HCEC 1CT (cell line): ENCODE data around the gene TMEM87A.
"Not testable (repeated sequence)": the region's sequence is repeated elsewhere in the genome, so short reads cannot be mapped to it uniquely, and the experiment has no call there.

Experiments
- DNase-seq: peaks from one replicate; pipeline ENCODE4 v3.0.0-alpha.2; 2017

TMEM87A gene

DNA sequence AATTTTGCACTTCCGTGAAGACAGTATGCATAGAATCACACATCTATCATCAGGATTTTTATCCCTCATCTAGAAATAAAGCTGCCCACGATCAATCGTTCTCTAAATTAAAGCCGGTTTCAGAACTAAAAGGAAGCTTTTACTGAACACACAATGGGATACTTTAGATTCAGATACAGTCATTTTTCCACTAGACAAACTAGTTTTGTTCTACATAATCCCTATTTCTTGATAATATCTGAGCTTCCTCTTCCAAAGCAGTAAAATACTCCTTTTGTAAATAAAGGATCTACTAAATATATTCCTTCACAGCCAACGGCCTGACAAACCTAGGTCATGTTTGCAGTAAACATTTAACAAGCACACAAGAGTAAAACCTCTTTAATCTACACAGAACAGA is 2.2 kb downstream of the TMEM87A start:
- DNase-seq = no peak

- no peak for DNase-seq
Measured at GRCh38 chr15:42270551-42270950, 2.7 kb downstream of the TMEM87A start.

DNA sequence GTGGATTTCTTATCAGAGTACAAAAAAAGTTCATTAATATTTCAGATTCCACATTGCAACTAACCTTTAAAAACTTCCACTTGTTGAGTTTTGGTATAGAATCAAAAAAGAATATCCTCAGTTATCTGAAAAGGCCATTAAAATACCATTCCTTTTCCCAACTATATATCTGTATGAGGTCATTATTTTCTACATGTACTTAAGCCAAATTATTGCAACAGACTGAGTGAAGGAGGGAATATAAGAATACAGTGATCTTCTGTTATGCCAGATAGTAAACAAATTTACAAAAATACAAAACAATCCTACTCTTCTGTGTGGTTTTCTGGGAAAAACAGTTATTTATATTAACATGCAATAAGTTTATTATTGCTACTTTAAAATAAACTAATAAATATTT is 5.9 kb downstream of the TMEM87A start:
- DNase-seq = no peak

DNA sequence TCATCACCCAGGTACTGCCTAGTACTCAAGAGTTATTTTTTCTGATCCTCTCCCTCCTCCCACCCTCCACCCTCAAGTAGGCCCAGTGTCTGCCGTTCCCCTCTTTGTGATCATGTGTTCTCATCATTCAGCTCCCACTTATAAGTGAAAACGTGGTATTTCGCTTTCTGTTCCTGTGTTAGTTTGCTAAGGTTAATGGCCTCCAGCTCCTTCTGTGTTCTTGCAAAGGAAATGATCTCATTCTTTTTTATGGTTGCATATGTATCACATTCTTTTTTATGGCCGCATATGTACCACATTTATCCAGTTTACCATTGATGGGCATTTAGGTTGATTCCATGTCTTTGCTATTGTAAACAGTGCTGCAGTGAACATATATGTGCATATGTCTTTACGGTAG is 8.4 kb downstream of the TMEM87A start:
- no peak for DNase-seq

- DNase-seq = no peak
Measured at GRCh38 chr15:42253300-42253699, 19.9 kb downstream of the TMEM87A start.

DNA sequence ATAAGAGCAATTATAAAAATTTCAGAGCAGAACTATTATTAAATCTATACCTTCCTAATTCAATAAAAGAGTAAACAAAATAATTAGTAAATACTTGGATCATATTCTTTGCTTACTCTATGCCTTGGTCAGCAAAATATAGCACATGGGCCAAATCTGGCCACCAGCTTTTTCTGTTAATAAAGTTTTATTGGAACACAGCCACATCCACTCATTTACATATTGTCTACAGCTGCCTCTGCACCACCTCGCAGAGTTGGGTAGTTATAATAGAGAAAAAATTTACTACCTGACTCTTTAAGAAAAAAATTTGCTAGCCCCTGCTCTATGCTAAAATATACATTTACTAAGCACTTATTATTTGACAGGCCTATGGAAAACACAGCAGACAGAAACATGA is 32.4 kb downstream of the TMEM87A start:
- DNase-seq = no peak

DNA sequence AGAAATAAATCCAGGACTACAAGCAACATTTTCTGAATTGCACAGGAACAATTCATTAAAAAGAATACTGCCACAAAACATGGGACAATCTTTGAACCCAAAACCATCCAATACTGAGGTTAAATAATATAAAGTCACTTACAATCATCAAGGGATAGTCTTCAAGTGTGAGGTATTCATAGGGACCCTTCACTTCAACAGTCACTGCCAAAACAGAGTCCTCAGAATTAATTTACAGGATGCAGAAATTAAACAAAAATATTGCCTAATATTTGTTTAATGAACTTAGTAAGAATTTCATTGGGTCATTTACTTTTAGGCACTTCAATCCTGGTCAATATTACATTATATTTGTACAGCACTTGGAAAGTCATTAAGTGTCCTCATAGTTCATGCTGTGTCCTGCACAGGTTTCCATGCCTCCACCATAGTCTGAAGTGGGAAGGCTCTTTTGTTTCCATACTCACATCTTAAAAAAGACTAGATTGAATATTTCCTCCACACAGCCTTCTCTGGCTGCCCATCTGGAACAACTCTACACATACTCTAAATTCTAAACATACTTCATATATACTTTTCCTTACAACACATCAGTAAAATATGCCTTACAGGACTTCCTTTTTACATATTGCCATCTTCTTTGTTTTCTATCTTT is 33.6 kb downstream of the TMEM87A start:
- peak; percentile 11 for DNase-seq

- no peak for DNase-seq
Measured at GRCh38 chr15:42233107-42233506, 40.1 kb downstream of the TMEM87A start.

GRCh38 chr15:42232606-42233005 is 40.6 kb downstream of the TMEM87A start:
- DNase-seq = no peak

GRCh38 chr15:42231088-42231487 is 42.1 kb downstream of the TMEM87A start:
- DNase-seq = no peak

DNA sequence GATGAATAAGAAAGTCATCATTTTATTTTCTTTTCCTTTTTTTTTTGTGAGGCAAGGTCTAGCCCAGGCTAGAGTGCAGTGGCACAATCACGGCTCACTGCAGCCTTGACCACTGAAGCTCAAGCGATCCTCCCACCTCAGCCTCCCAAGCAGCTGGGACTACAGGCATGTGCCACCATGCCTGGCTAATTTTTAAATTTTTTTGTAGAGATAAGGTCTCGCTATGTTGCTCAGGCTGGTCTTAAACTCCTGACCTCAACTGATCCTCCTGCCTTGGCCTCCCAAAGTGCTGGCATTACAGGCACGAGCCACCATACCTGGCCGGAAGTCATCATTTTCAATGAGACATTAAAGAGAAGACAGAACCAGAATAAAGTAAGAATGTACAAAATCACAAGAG is 44.3 kb downstream of the TMEM87A start:
- DNase-seq = not testable (repeated sequence)

- no peak for DNase-seq
Measured at GRCh38 chr15:42228036-42228435, 45.2 kb downstream of the TMEM87A start.

DNA sequence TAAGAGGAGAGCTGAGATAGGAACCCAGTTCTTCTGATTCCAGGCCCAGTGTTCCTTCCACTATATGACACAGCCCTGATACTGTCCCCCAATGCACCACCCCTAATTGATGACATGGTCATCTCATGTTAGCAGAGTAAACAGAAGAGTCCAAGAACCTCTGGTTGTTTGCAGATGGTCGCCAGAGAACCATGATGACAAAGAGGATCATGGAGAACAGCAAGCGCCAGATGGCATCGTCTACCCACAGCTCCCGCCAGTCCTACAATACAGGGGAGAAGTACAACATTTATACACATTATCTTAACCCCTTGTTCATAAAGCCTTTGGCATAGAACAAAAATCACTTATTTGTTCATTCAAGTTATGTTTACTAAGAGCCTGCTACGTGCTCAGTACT is 46.6 kb downstream of the TMEM87A start:
- no peak for DNase-seq

DNA sequence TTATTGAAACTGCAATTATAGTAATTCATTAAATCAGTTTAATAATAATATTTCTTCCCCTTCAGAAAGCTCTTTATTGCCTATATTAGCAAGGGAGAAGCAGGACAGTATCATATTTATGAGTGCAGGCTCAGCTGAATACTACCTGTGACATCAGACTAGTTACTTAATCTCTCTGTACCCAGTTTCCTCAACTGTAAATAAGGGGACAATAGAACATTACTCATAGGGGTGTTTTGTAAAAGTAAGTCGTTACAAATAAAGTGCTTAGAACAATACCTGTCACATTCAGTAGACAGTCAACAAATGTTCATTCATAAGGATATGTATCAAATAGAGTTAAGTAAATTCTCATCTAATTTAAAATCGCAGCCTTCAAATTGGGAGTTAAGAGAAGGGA is 53.0 kb downstream of the TMEM87A start:
- DNase-seq = no peak

DNA sequence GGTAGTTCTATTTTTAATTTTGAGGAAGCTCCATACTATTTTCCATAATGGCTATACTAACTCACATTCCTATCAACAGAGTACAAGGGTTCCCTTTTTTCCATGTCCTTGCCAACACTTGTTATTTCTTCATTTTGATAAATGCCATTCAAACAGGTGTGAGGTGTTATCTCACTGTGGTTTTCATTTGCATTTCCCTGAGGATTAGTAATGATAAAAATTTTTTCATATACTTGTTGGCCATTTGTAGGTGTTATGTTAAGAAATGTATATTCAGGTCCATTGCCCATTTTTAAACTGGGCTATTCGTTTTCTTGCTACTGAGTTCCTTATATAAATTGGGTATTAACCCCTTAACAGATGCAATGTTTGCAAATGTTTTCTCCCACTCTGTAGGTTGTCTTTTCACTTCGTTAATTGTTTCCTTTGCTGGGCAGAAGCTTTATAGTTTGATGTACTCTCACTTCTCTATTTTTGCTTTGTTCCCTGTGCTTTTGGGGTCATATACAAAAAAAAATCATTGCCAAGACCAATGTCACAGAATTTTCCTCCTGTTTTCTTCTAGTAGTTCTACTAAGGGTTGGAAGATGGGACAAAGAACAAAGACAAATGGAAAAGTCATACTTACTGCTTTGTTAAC is 54.2 kb downstream of the TMEM87A start:
- no peak for DNase-seq

DNA sequence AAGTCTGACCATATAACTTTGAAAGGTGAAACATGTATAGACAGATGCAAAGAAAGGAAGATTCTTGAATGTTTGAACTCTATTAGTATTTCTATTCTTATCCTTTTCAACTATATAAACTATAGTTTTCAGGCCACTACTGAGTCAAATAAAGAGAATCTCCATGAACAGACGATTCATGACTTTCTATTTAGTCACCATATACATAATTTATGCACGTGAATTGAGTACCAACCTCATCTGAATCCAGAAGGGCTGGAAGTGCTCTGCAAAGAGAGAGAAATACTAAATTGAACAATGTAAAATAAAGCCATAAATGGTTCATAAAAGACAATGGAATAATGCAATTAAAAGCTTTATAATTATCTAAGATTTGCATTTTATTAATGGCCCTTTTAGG is 55.7 kb downstream of the TMEM87A start:
- no peak for DNase-seq

DNA sequence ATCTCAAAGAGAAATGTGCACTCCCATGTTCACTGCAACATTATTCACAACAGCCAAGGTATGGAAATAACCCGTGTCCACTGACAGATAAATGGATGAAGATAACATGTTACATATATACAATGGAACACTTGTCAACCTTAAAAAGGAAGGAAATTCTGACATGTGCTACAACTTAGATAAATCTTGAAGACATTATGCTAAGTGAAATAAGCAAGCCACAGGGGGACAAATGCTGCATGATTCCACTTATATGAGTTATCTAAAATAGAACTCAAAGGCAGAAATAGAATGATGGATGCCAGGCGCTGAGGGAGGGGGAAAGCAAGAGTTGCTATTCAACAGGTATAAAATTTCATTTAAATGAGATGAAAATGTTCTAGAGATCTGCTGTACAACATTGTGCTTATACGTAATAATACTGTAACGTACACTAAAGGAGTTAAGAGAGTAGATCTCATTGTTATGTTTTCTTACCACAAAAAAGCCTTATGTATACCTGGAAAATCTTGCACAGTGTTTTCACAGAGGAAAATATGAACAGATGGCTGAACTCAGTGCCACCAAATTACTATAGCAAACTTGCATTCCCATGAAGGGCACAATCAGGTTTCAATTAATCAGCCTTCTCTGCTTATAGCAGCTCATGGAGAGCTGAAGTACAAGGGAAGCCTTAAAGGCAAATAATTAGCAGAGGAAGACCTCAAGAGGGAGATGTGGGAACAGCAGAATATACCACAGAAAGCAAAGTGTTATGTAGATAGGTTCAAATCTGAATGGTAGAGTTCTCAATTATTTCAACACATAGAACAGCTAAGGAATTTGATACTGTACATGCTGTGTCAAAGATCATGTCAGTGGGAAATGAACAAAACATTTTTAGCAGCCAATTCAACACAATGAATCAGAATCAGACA is 57.1 kb downstream of the TMEM87A start:
- DNase-seq = peak; percentile 38

GRCh38 chr15:42214600-42214999 is 58.6 kb downstream of the TMEM87A start:
- DNase-seq = no peak

DNA sequence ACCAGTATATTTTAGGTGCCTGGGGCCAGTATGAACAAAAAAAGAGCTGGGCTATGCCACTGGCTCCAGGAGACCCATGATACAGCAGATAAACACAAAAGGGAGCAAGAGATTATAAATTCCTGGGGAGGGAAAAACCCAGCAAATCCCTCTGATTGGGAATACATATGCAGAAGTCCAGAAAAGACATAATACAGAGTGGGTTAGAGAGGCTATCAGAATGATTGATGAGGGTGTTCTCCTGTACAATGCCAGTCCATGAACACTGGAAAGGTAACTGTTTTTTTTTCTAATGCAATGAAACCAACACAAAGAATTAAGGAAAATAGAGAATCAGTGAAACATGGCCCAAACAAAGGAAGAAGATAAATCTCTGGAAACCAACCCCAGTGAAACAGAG is 59.7 kb downstream of the TMEM87A start:
- no peak for DNase-seq

DNA sequence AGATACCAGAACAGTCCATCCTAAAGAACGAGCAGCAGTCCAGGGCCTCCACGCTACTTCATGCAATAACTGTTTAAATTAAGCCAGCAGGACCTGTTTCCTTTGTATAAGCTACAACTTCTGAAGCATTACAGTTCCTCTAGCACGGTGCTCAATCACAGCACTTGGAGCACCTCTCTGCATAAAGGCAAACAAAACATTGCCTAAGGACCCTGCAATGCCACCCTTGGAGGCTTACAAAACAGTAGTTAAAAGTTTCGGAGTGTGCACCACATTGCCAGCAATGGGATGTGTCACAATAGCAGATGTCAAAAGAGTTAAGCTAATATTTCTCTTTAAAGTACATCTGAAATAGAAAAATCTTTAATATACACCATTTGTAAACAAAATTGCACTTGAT is 62.5 kb downstream of the TMEM87A start:
- DNase-seq = no peak

DNA sequence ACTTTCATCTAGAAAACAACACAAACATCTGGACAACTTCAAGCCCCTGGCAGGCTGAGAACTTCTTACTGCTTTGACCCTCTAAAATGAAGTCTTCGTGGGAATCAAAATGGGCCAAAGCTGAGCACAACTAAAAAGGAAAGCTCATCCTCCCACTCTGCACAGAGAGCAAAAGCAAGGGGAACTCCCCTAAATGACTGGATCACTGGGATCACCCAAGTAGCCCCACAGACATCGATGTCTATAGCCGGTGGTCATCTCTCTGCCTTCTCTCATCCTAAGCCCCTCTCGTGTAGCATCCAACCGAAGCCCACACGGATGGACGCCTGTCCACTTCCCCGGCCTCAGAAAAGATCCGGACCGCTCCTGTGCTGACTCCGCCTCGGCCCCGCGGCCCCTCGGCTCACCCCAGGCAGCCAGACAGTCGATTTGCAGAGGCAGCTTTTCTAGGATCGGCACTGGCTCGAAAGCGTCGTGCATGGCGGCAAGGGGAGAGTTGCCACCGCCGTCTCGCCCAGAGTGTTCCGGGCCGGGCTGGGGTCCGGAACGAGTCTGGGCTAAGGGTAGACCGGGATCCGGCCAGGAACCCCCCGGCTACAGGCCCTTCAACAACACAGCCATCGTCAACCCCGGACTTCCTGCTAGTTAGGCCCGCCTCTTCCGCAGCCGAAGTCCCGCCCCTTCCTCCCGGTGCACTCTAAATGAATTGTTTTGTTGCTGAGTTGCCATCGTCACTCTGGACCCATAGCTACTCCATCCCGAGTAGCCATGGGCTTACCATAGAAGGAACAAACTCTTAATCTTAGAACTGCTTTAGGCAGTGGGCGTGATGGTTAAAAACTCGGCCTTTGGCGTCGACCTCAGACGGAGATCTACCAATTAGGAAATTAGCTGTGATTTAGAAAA is 65.3 kb downstream of the TMEM87A start, which contains the start of gene VPS39:
Gene VPS39 (minus strand): TSS at position 631 of the 906 bp plus-strand sequence. CDS start 151 bp downstream, at position 480.
- peak; percentile 82 for DNase-seq

GRCh38 chr15:42206406-42206805 is 66.8 kb downstream of the TMEM87A start:
- DNase-seq = no peak

- no peak for DNase-seq
Measured at GRCh38 chr15:42203891-42204290, 69.3 kb downstream of the TMEM87A start.
